NCI-H2107 (cell line): ENCODE results near the gene BRCA2.
"Not testable (repeated sequence)": the region's sequence is repeated elsewhere in the genome, so short reads cannot be mapped to it uniquely, and the experiment has no call there.

Experiments used
- DNase-seq: peaks from one replicate; lab custom pipeline; 2025; lab: John Stamatoyannopoulos, UW

The BRCA2 gene

GRCh38 chr13:32311188-32311897, 4.0 kb upstream of the BRCA2 start:
- DNase-seq: no peak

- no peak for DNase-seq
These were observed 754 bp upstream of the BRCA2 start for GRCh38 chr13:32314271-32315237.

- no peak for DNase-seq
These were observed 676 bp downstream of the BRCA2 start for GRCh38 chr13:32316028-32316339.

GRCh38 chr13:32316501-32316900, 1.2 kb downstream of the BRCA2 start:
- DNase-seq: no peak

GRCh38 chr13:32317716-32318465, 2.6 kb downstream of the BRCA2 start:
- DNase-seq: no peak

- no peak for DNase-seq
These were observed 5.2 kb downstream of the BRCA2 start for GRCh38 chr13:32320528-32320927.

- DNase-seq: no peak
These were observed 8.6 kb downstream of the BRCA2 start for GRCh38 chr13:32323912-32324311.

- DNase-seq: no peak
These were observed 15.1 kb downstream of the BRCA2 start for GRCh38 chr13:32330441-32330840.

- DNase-seq: no peak
These were observed 19.4 kb downstream of the BRCA2 start for GRCh38 chr13:32334671-32335070.

- no peak for DNase-seq
These were observed 25.6 kb downstream of the BRCA2 start for GRCh38 chr13:32340914-32341313.

- no peak for DNase-seq
These were observed 32.3 kb downstream of the BRCA2 start for GRCh38 chr13:32347651-32348050.

GRCh38 chr13:32350839-32351441, 35.6 kb downstream of the BRCA2 start:
- not testable (repeated sequence) for DNase-seq

- no peak for DNase-seq
These were observed 38.7 kb downstream of the BRCA2 start for GRCh38 chr13:32354040-32354439.

- DNase-seq: not testable (repeated sequence)
These were observed 40.6 kb downstream of the BRCA2 start for GRCh38 chr13:32355935-32356334.

GRCh38 chr13:32362574-32362973, 47.3 kb downstream of the BRCA2 start:
- no peak for DNase-seq

GRCh38 chr13:32370805-32371204, 55.5 kb downstream of the BRCA2 start:
- no peak for DNase-seq

GRCh38 chr13:32376642-32377415, 61.5 kb downstream of the BRCA2 start:
- DNase-seq: no peak

GRCh38 chr13:32378012-32378411, 62.7 kb downstream of the BRCA2 start:
- no peak for DNase-seq

GRCh38 chr13:32381539-32381938, 66.2 kb downstream of the BRCA2 start:
- no peak for DNase-seq

GRCh38 chr13:32383836-32384618, 68.7 kb downstream of the BRCA2 start:
- DNase-seq: no peak

GRCh38 chr13:32384702-32385101, 69.4 kb downstream of the BRCA2 start:
- no peak for DNase-seq
